ENCODE data around the gene COL6A1.

COL6A1 gene

DNA sequence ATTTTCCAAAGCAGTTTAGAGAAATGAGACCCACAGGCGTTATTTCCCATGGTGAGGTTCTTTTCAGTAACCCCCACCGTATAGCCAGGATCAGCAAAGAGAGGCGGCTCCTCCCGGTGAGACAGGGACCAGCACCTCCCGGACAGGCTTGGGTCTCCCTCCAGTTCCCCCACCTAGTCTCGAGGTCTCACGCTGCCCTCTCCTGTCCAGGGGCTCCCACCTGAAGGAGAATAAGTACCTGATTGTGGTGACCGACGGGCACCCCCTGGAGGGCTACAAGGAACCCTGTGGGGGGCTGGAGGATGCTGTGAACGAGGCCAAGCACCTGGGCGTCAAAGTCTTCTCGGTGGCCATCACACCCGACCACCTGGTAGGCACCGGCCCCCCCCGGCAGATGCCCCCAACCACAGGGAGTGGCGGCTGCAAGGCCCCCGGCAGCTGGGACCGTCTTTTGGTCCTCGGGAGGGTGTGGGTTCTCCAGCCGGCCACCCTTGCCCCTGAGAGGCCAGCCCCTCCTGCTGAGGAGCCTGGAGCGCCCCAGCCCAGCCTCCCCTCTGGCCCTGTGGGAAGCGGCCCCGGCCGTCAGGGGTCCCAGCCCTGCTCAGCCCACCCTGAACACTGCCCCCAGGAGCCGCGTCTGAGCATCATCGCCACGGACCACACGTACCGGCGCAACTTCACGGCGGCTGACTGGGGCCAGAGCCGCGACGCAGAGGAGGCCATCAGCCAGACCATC is 4.9 kb downstream of the COL6A1 start:
- peak; percentile 19 to 66 for DNase-seq

DNA sequence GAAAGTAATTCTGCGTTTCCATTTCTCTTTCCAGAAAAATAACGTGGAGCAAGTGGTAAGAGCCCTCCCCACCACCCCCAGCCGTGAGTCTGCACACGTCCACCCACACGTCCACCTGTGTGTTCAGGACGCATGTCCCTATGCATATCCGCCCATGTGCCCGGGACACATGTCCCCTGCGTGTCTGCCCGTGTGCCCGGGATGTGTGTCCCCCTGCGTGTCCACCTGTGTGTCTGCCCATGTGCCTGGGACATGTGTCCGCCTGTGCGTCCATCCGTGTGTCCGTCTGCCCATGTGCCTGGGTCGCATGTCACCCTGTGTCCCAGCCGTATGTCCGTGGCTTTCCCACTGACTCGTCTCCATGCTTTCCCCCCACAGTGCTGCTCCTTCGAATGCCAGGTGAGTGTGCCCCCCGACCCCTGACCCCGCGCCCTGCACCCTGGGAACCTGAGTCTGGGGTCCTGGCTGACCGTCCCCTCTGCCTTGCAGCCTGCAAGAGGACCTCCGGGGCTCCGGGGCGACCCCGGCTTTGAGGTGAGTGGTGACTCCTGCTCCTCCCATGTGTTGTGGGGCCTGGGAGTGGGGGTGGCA is 5.6 kb downstream of the COL6A1 start:
- no peak overlapping the region for H3K4me3 ChIP-seq
- H3K9me3 ChIP-seq = no peaks in the 10 kb centered on the region
- peaks cover 75 to 83% (median 77%) of the 10 kb centered on the region in 3 donors for H3K36me3 ChIP-seq

More for the DNA sequence above, 4.9 kb downstream of the COL6A1 start:
- H3K4me3 ChIP-seq = no peak overlapping the region
- H3K27ac ChIP-seq = peak overlapping the region; percentile 85 to 94
- intact Hi-C loops (cut with DNase I; ENCODE audit: low total_unique reads) = no loop called here
- TF ChIP-seq, protein P1, sequence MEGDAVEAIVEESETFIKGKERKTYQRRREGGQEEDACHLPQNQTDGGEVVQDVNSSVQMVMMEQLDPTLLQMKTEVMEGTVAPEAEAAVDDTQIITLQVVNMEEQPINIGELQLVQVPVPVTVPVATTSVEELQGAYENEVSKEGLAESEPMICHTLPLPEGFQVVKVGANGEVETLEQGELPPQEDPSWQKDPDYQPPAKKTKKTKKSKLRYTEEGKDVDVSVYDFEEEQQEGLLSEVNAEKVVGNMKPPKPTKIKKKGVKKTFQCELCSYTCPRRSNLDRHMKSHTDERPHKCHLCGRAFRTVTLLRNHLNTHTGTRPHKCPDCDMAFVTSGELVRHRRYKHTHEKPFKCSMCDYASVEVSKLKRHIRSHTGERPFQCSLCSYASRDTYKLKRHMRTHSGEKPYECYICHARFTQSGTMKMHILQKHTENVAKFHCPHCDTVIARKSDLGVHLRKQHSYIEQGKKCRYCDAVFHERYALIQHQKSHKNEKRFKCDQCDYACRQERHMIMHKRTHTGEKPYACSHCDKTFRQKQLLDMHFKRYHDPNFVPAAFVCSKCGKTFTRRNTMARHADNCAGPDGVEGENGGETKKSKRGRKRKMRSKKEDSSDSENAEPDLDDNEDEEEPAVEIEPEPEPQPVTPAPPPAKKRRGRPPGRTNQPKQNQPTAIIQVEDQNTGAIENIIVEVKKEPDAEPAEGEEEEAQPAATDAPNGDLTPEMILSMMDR (IDR thresholded peaks at IDR 0.05) = no peak
- no peaks in the 10 kb centered on the region for H3K27me3 ChIP-seq
- H3K4me1 ChIP-seq = peaks cover 0 to 34% (median 23%) of the 10 kb centered on the region in 4 donors
- H3K36me3 ChIP-seq = peaks cover 69 to 75% (median 69%) of the 10 kb centered on the region in 3 donors
- H3K9me3 ChIP-seq = no peaks in the 10 kb centered on the region

DNA sequence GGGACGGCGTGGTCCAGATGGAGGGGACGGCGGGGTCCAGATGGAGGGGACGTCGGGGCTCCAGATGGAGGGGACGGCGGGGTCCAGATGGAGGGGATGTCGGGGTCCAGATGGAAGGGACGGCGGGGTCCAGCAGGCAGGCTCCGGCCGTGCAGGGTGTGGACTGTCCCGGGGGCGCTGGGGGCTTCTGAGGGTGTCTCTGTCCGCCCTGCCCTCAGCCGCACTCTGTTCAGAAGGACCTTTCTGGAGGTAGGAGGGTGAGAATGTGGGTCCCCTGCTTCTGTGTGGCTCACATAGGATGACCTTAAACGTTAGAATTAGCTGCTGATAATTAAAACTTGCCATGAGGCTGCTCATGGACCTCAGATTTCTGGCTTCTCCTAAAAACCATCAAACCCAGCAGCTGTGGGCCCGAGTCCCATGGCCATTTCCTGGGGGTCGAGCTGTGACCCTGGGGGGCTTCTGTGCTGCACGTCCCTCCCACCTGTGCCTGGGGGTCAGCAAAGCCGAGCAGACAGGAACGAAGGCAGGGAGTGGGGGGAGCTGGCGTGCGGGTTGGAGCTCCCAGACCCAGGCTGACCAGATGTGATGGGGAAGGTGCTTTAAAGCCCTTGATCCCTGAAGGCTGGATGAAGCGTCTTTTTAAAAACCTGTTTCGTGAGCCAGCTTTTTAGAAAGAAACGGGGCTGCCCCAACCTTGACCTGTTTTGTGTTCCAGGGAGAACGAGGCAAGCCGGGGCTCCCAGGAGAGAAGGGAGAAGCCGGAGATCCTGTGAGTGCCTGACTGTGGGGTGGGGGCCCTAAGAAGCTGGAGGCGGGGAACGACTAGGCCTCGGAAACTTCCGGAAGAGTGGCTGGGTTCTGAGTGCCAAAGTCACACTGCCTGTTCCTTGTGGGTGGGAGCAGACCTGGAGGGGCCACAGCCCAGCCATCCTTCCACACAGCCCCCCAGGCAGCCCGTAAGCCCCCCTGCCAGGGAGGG is 7.1 kb downstream of the COL6A1 start:
- peaks cover 82 to 96% (median 90%) of the 10 kb centered on the region in 3 donors for H3K36me3 ChIP-seq
- no peaks in the 10 kb centered on the region for H3K9me3 ChIP-seq
- peak in 1 of 2 donors; percentile 17 for DNase-seq
- H3K4me1 ChIP-seq = peaks cover 0 to 45% (median 22%) of the 10 kb centered on the region in 4 donors
- H3K27me3 ChIP-seq = no peaks in the 10 kb centered on the region
- TF ChIP-seq, protein P1 (IDR thresholded peaks at IDR 0.05) = no peak
- peak overlapping the region; percentile 38 to 40 for H3K27ac ChIP-seq
- H3K4me3 ChIP-seq = no peak overlapping the region
- intact Hi-C loops (cut with DNase I; ENCODE audit: low total_unique reads) = no loop called here

More for the DNA sequence above, 5.6 kb downstream of the COL6A1 start:
- intact Hi-C loops (cut with DNase I; ENCODE audit: low total_unique reads) = no loop called here
- peaks cover 0 to 35% (median 22%) of the 10 kb centered on the region in 4 donors for H3K4me1 ChIP-seq
- TF ChIP-seq, protein P1 (IDR thresholded peaks at IDR 0.05) = no peak
- DNase-seq = peak in 1 of 2 donors; percentile 17
- no peaks in the 10 kb centered on the region for H3K27me3 ChIP-seq
- H3K27ac ChIP-seq = peak overlapping the region; percentile 85 to 94

DNA sequence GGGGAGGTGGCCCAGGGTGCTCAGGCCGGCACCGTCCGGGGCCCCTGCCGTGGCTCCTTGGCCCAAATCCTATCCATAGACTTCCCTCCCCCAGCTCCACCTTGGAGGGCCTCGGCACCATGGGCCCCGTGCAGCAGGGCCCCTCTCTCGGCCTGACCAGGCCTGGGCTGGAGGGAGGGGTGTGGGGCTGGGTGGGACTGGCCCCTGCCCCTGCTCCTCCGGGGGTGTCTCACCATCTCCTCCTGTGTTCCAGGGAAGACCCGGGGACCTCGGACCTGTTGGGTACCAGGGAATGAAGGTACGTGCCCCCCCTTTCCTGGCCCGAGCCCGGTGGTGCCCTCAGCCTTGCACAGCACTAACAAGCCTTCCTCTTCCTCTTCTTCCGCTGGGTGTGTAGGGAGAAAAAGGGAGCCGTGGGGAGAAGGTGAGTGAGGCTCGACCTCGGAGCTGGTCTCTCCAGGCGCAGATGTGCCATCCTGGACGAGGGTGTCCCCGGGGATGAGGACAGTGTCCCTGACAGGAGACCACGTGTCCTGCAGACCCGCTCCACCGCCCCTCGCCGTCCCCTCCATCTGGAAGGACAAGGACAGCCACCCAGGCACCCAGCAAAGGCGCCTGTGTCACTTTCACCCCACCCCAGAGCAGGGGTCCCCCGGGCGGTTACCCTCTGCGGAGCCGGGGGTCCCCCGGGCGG is 7.9 kb downstream of the COL6A1 start:
- Histone ChIP-seq H3K36me3 (peaks cover 85 to 96% (median 93%) of the 10 kb centered on the region in 3 donors), H3K27me3 (no peaks in the 10 kb centered on the region), H3K9me3 (no peaks in the 10 kb centered on the region), H3K4me1 (peaks cover 0 to 44% (median 14%) of the 10 kb centered on the region in 4 donors), H3K27ac (peak overlapping the region; percentile 38 to 40), H3K4me3 (no peak overlapping the region)
- peak in 1 of 2 donors; percentile 19 for DNase-seq
- intact Hi-C loops (cut with DNase I; ENCODE audit: low total_unique reads) = loop anchor here (10.0 kb wide), 1 partner anchor 135 kb away; no protein-coding TSS in a partner anchor
- TF ChIP-seq, protein P1 (IDR thresholded peaks at IDR 0.05) = no peak

Data from tibial artery (tissue), 4 donors.